GM23248 (cell line): ENCODE results near the gene GGCT. TPM values are rescaled to one million over a fixed set of nuclear protein-coding genes. Genes with fewer than 3 reads are reported as not detected.
A peak's percentile ranks its signal among the peaks of the same experiment; 100 is the strongest.

ENCODE experiments used
- DNase-seq: peaks from one replicate; pipeline ENCODE4 v3.0.0-alpha.2; 2015
- H2AFZ ChIP-seq: fragments of 200-600 bp; sonication (generic); 2 replicates; pipeline ENCODE4 v1.6.1; 2016; ENCODE audit warnings: antibody characterized with exemption
- H3F3A ChIP-seq: fragments of 200-600 bp; sonication (generic); 2 replicates; pipeline ENCODE4 v1.6.1; 2016; ENCODE audit warnings: mild to moderate bottlenecking, antibody characterized with exemption, mixed run types; ENCODE audit not compliant: insufficient read depth
- H3K27ac ChIP-seq: fragments of 200-600 bp; sonication (generic); 2 replicates; pipeline ENCODE4 v1.5.1; 2016; ENCODE audit warnings: mild to moderate bottlenecking
- H3K27me3 ChIP-seq: fragments of 200-600 bp; sonication (generic); replicated peaks from 2 replicates; pipeline ENCODE4 v1.6.1; 2016; ENCODE audit warnings: mild to moderate bottlenecking; ENCODE audit not compliant: insufficient read depth
- H3K36me3 ChIP-seq: fragments of 200-600 bp; sonication (generic); 2 replicates; pipeline ENCODE4 v1.6.1; 2016; ENCODE audit warnings: low read depth, mild to moderate bottlenecking
- H3K4me1 ChIP-seq: fragments of 200-600 bp; sonication (generic); 2 replicates; pipeline ENCODE4 v1.6.1; 2016; ENCODE audit warnings: mild to moderate bottlenecking; ENCODE audit not compliant: insufficient read depth
- H3K4me2 ChIP-seq: fragments of 200-600 bp; sonication (generic); one replicate; pipeline ENCODE4 v1.6.1; 2016; ENCODE audit warnings: mild to moderate bottlenecking; ENCODE audit not compliant: unreplicated experiment
- H3K4me3 ChIP-seq: fragments of 200-600 bp; sonication (generic); 2 replicates; pipeline ENCODE4 v1.5.1; 2016; ENCODE audit warnings: mild to moderate bottlenecking
- H3K79me2 ChIP-seq: fragments of 200-600 bp; sonication (generic); 2 replicates; pipeline ENCODE4 v1.6.1; 2016; ENCODE audit warnings: mild to moderate bottlenecking; ENCODE audit not compliant: insufficient read depth
- H3K9ac ChIP-seq: fragments of 200-600 bp; sonication (generic); 2 replicates; pipeline ENCODE4 v1.6.1; 2016; ENCODE audit warnings: mild to moderate bottlenecking
- H3K9me2 ChIP-seq: fragments of 200-600 bp; sonication (generic); 2 replicates; pipeline ENCODE4 v1.6.1; 2016; ENCODE audit warnings: mixed run types, mild to moderate bottlenecking, moderate library complexity; ENCODE audit not compliant: insufficient read depth
- H3K9me3 ChIP-seq: fragments of 200-600 bp; sonication (generic); one replicate; pipeline ENCODE4 v1.6.1; 2017; ENCODE audit warnings: low read depth
- H4K20me1 ChIP-seq: fragments of 200-600 bp; sonication (generic); 2 replicates; pipeline ENCODE4 v1.6.0; 2016; ENCODE audit not compliant: insufficient read depth
- EZH2 ChIP-seq: fragments of 200-600 bp; sonication (generic); IDR thresholded peaks from 2 replicates; pipeline ENCODE4 v1.6.1; 2018; ENCODE audit warnings: antibody characterized with exemption, mild to moderate bottlenecking; ENCODE audit not compliant: insufficient read depth, poor library complexity, severe bottlenecking
- EZH2phosphoT487 ChIP-seq: fragments of 200-600 bp; sonication (generic); IDR thresholded peaks from 2 replicates; pipeline ENCODE4 v1.6.1; 2018; ENCODE audit warnings: antibody characterized with exemption, moderate library complexity, mild to moderate bottlenecking, low read depth; ENCODE audit not compliant: insufficient read depth
- WGBS, 2 experiments: methylation state at CpG; one replicate each; pipeline ENCODE4 v1.1.6; 2015 to 2017; ENCODE audit warnings: low lambda C conversion rate in 2 of 2, low coverage in 1 of 2; ENCODE audit errors: missing lambda C conversion rate in 2 of 2; 5-methylcytosine and 5-hydroxymethylcytosine counted together
- in situ Hi-C: fragments of 300-500 bp; cut with MboI; formaldehyde crosslinking; loops from 2 replicates; pipeline ENCODE4 v1.15.0; 2020
- polyA plus RNA-seq: library from polyadenylated mRNA; unstranded; fragments of >200 nt; fragmentation: Nextera tagmentation; extraction: Ambion mirVana; gene quantifications from 2 replicates; pipeline ENCODE4 v1.2.1, GENCODE V29; 2016
- total RNA-seq: library from RNA; depleted of rRNA; stranded (reverse); fragments of >200 nt; shearing (Covaris generic); gene quantifications from 2 replicates; pipeline ENCODE4 v1.2.3, GENCODE V29; 2014

Gene GGCT
- total and polyA plus RNA-seq, 2 experiments from 2014 or later, result 31.3 to 47.9 TPM

DNA sequence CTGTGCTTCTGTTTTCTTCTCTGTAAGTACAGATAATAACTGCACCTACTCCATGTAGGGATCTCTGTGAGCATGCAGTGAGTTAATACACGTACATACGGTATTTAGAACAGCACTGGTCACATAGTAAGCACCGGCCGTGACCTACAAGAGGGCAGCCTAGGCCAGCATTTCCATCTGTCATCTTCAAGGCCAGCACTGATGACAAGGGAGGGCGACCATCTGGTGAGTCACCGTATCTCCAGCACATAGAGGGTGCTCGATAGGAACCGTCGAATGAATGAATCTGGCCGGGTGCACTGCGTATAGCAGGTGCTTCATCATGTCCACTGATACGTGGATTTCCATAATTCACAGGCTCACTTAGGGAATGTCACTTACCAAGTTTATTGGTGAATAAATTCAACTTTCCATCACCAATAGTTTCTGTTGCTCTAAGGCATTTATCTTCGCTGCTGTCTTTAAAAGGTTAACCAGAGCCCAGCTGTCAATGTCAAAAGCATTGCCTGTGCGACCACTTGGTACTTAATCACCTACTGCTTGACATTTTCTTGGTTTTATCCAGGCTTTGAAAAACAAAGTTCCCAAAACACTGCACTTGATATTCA, 34.4 kb downstream of the GGCT start:
- H2AFZ ChIP-seq, result no peak overlapping the region
- H3K36me3 ChIP-seq, result no peaks in the 10 kb centered on the region
- peak overlapping the region; percentile 92 for H3K27ac ChIP-seq
- H3K4me2 ChIP-seq, result peak overlapping the region; percentile 86
- in situ Hi-C loops, result no loop called here
- H3K4me3 ChIP-seq, result peak overlapping the region; percentile 34
- H3K27me3 ChIP-seq, result no peaks in the 10 kb centered on the region
- no peaks in the 10 kb centered on the region for H3K9me2 ChIP-seq
- H3K79me2 ChIP-seq, result peaks cover 70% of the 10 kb centered on the region
- peaks cover 71% of the 10 kb centered on the region for H3F3A ChIP-seq
- TF ChIP-seq EZH2 (no peak), EZH2phosphoT487 (no peak)
- no peaks in the 10 kb centered on the region for H4K20me1 ChIP-seq
- whole genome bisulfite sequencing, 2 experiments, result 5 to 7% methylated on average over 14 of the region's 14 CpGs
- no peaks in the 10 kb centered on the region for H3K9me3 ChIP-seq
- peaks cover 81% of the 10 kb centered on the region for H3K4me1 ChIP-seq
- peak; percentile 72 for DNase-seq
- H3K9ac ChIP-seq, result peak overlapping the region; percentile 67

GRCh38 chr7:30469303-30469702, 35.3 kb downstream of the GGCT start:
- no peaks in the 10 kb centered on the region for H3K9me3 ChIP-seq
- peak; percentile 99 for DNase-seq
- peak overlapping the region; percentile 46 for H2AFZ ChIP-seq
- peak overlapping the region; percentile 92 for H3K27ac ChIP-seq
- H4K20me1 ChIP-seq, result no peaks in the 10 kb centered on the region
- peak overlapping the region; percentile 57 for H3K4me3 ChIP-seq
- WGBS, 2 experiments, result 0 to 3% methylated on average over 4 to 5 of the region's 5 CpGs
- no peak for TF ChIP-seq EZH2
- no peak for TF ChIP-seq EZH2phosphoT487
- H3K4me1 ChIP-seq, result peaks cover 82% of the 10 kb centered on the region
- H3K4me2 ChIP-seq, result peak overlapping the region; percentile 86
- H3K36me3 ChIP-seq, result no peaks in the 10 kb centered on the region
- in situ Hi-C loops, result no loop called here
- H3K9me2 ChIP-seq, result no peaks in the 10 kb centered on the region
- no peaks in the 10 kb centered on the region for H3K27me3 ChIP-seq
- peaks cover 77% of the 10 kb centered on the region for H3K79me2 ChIP-seq
- peaks cover 73% of the 10 kb centered on the region for H3F3A ChIP-seq
- H3K9ac ChIP-seq, result peak overlapping the region; percentile 75

DNA sequence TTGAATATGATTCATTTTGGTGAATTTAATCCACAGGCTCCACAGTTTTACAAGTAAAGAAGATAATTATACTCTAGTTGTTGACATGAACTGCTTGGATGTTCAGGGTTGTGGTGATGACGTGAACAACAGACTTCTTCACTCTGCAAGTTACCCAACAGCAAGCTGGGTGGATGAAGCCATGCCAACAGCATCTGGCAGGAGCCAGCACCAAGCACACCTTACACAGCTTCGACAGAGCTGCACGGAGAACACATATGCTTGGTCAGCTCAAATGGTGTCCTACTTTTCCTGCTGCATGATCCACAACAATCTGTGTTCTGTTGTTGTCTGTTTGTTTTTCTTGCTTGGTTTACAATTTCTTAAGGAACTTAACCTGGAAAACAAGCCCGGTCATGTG, 35.8 kb downstream of the GGCT start:
- in situ Hi-C loops, result no loop called here
- DNase-seq, result peak; percentile 77
- Histone ChIP-seq H3K9me3 (no peaks in the 10 kb centered on the region), H4K20me1 (no peaks in the 10 kb centered on the region), H2AFZ (peak overlapping the region; percentile 46), H3K79me2 (peaks cover 77% of the 10 kb centered on the region), H3F3A (peaks cover 70% of the 10 kb centered on the region), H3K27ac (peak overlapping the region; percentile 92), H3K4me1 (peaks cover 80% of the 10 kb centered on the region), H3K36me3 (no peaks in the 10 kb centered on the region), H3K4me2 (peak overlapping the region; percentile 79), H3K4me3 (peak overlapping the region; percentile 57), H3K9ac (peak overlapping the region; percentile 75), H3K9me2 (no peaks in the 10 kb centered on the region), H3K27me3 (no peaks in the 10 kb centered on the region)
- TF ChIP-seq EZH2phosphoT487 (no peak), EZH2 (no peak)
- 20 to 34% methylated on average over 4 of the region's 4 CpGs for WGBS, 2 experiments

DNA sequence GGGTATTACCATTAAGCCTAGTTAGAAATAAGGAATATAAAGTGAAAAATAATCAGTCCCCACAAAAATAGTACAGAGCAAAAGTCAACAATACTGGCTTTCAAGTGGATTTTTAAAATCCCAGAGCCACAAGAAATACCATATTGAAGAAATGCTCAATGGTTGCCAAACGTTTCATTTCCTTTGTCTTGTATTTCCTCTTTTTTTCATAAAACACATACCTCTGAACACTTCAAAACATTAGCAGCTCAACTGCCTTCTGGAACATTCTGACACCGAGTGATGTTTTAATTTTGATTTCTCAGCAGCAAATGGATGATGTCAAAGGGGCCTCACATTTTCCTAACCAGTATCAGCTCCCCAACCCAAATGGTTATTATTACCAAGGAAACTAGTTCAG, 36.6 kb downstream of the GGCT start:
- 54 to 73% methylated on average over 2 of the region's 2 CpGs for WGBS, 2 experiments
- Histone ChIP-seq H2AFZ (no peak overlapping the region), H3K27ac (peak overlapping the region; percentile 92), H3K79me2 (peaks cover 77% of the 10 kb centered on the region), H3K9me3 (no peaks in the 10 kb centered on the region), H3K4me2 (peak overlapping the region; percentile 79), H3K27me3 (no peaks in the 10 kb centered on the region), H3F3A (peaks cover 64% of the 10 kb centered on the region), H3K9ac (peak overlapping the region; percentile 75; the same call in 1 of the 2 replicates), H3K4me1 (peaks cover 73% of the 10 kb centered on the region), H4K20me1 (no peaks in the 10 kb centered on the region), H3K9me2 (no peaks in the 10 kb centered on the region), H3K4me3 (no peak overlapping the region), H3K36me3 (no peaks in the 10 kb centered on the region)
- TF ChIP-seq EZH2 (no peak), EZH2phosphoT487 (no peak)
- no peak for DNase-seq
- in situ Hi-C loops, result no loop called here

DNA sequence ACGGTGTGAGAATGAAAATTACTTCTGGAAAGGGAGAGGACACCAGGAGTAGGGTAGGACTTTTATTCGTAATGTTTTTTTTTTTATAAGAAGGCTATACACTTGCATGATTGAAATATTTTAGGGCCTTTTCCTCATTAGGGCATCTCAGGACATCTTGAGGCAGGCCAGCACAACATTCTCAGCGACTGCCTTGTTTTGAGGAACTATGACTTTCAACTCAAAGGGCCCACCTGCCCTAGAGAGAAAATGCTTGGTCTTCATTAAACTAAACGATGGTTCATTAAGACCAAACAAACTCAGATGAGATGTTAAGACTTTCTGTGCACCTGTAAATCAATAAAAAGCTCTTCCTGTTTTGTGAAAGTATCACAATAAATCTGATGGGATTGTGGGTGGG, 37.4 kb downstream of the GGCT start:
- H3K4me2 ChIP-seq, result no peak overlapping the region
- H2AFZ ChIP-seq, result no peak overlapping the region
- H3K4me1 ChIP-seq, result peaks cover 65% of the 10 kb centered on the region
- peaks cover 78% of the 10 kb centered on the region for H3K79me2 ChIP-seq
- no peak overlapping the region for H3K9ac ChIP-seq
- no peaks in the 10 kb centered on the region for H3K9me3 ChIP-seq
- no peaks in the 10 kb centered on the region for H4K20me1 ChIP-seq
- H3K36me3 ChIP-seq, result no peaks in the 10 kb centered on the region
- H3K27me3 ChIP-seq, result no peaks in the 10 kb centered on the region
- no peaks in the 10 kb centered on the region for H3K9me2 ChIP-seq
- 82 to 87% methylated on average over 4 of the region's 4 CpGs for WGBS, 2 experiments
- TF ChIP-seq EZH2 (no peak), EZH2phosphoT487 (no peak)
- H3K27ac ChIP-seq, result no peak overlapping the region
- H3F3A ChIP-seq, result peaks cover 57% of the 10 kb centered on the region
- in situ Hi-C loops, result no loop called here
- DNase-seq, result no peak
- H3K4me3 ChIP-seq, result no peak overlapping the region
